Neuronal stem cell (in vitro differentiated cells): ENCODE results near the gene LCOR.

Source experiments
- DNase-seq: peaks from one replicate; pipeline ENCODE4 v3.0.0-alpha.2; 2013; ENCODE audit warnings: low spot score
- H2AFZ ChIP-seq: one replicate; pipeline ENCODE4 v1.6.1; 2013; ENCODE audit warnings: mild to moderate bottlenecking, low read length, inconsistent platforms
- H2AK5ac ChIP-seq: 2 replicates; pipeline ENCODE4 v1.6.1; 2013; ENCODE audit warnings: low read depth, mild to moderate bottlenecking, inconsistent platforms, low read length, moderate library complexity, mixed read lengths
- H2BK120ac ChIP-seq: 2 replicates; pipeline ENCODE4 v1.6.1; 2013; ENCODE audit warnings: low read depth, mild to moderate bottlenecking, inconsistent platforms, low read length, moderate library complexity, mixed read lengths
- H2BK12ac ChIP-seq: one replicate; pipeline ENCODE4 v1.6.1; 2013; ENCODE audit warnings: low read length, inconsistent platforms
- H2BK15ac ChIP-seq: 2 replicates; pipeline ENCODE4 v1.6.1; 2013; ENCODE audit warnings: mild to moderate bottlenecking, low read length, inconsistent platforms, mixed read lengths
- H2BK5ac ChIP-seq: one replicate; pipeline ENCODE4 v1.6.1; 2013; ENCODE audit warnings: inconsistent platforms, mild to moderate bottlenecking, low read length, moderate library complexity
- H3K14ac ChIP-seq: one replicate; pipeline ENCODE4 v1.6.1; 2013; ENCODE audit warnings: low read length, inconsistent platforms
- H3K18ac ChIP-seq: 2 replicates; pipeline ENCODE4 v1.6.1; 2013; ENCODE audit warnings: low read length, inconsistent platforms
- H3K23ac ChIP-seq: 2 replicates; pipeline ENCODE4 v1.6.1; 2013; ENCODE audit warnings: low read depth, mild to moderate bottlenecking, mixed read lengths, low read length, inconsistent platforms; ENCODE audit not compliant: poor library complexity
- H3K27ac ChIP-seq: replicated peaks from 3 replicates; pipeline ENCODE4 v1.5.1; 2013; ENCODE audit warnings: low read length, inconsistent platforms
- H3K27me3 ChIP-seq, 3 experiments: 2 replicates each; pipeline ENCODE4 v1.6.1; 2013; ENCODE audit warnings: low read length in 3 of 3, mild to moderate bottlenecking in 2 of 3, inconsistent platforms in 1 of 3, low read depth in 1 of 3, mixed read lengths in 1 of 3, moderate library complexity in 1 of 3; ENCODE audit not compliant: control insufficient read depth in 3 of 3, insufficient read depth in 3 of 3
- H3K36me3 ChIP-seq, 2 donors: replicated peaks in 1 of 2; 2 replicates each; pipeline ENCODE4 v1.6.1; 2013; ENCODE audit warnings: low read length in 2 of 2; ENCODE audit not compliant: control insufficient read depth in 2 of 2, insufficient read depth in 2 of 2
- H3K4ac ChIP-seq: 2 replicates; pipeline ENCODE4 v1.6.1; 2013; ENCODE audit warnings: inconsistent platforms, mild to moderate bottlenecking, low read length, moderate library complexity
- H3K4me1 ChIP-seq, 2 donors: 1 replicate in 1 of 2; 2 replicates in 1 of 2; pipeline ENCODE4 v1.6.1; 2013; ENCODE audit warnings: low read length in 2 of 2, low read depth in 1 of 2; ENCODE audit not compliant: control insufficient read depth in 2 of 2, insufficient read depth in 1 of 2
- H3K4me2 ChIP-seq: one replicate; pipeline ENCODE4 v1.6.1; 2013; ENCODE audit warnings: mild to moderate bottlenecking, low read length, inconsistent platforms; ENCODE audit not compliant: insufficient read depth, poor library complexity, severe bottlenecking
- H3K4me3 ChIP-seq, 2 donors: 2 replicates each; pipeline ENCODE4 v1.5.1; 2013; ENCODE audit warnings: low read length in 2 of 2, mild to moderate bottlenecking in 2 of 2, inconsistent platforms in 1 of 2, moderate library complexity in 1 of 2
- H3K79me1 ChIP-seq: one replicate; pipeline ENCODE4 v1.6.1; 2013; ENCODE audit warnings: low read depth, mild to moderate bottlenecking, inconsistent platforms, low read length, moderate library complexity
- H3K9ac ChIP-seq: one replicate; pipeline ENCODE4 v1.6.1; 2013; ENCODE audit warnings: mild to moderate bottlenecking, low read depth, low read length, inconsistent platforms; ENCODE audit not compliant: poor library complexity
- H3K9me3 ChIP-seq, 2 donors: replicated peaks in 1 of 2; 2 replicates each; pipeline versions ENCODE3 to v1.6.1; 2013; ENCODE audit warnings: low read length in 2 of 2, mild to moderate bottlenecking in 2 of 2, inconsistent platforms in 1 of 2, low read depth in 1 of 2, mixed read lengths in 1 of 2, moderate library complexity in 1 of 2; ENCODE audit not compliant: control insufficient read depth in 2 of 2, insufficient read depth in 1 of 2
- H4K8ac ChIP-seq: one replicate; pipeline ENCODE4 v1.6.1; 2013; ENCODE audit warnings: low read depth, mild to moderate bottlenecking, inconsistent platforms, low read length, moderate library complexity
- H4K91ac ChIP-seq: one replicate; pipeline ENCODE4 v1.6.1; 2013; ENCODE audit warnings: low read length, low read depth, mild to moderate bottlenecking, inconsistent platforms; ENCODE audit not compliant: poor library complexity
- WGBS, 2 donors: extraction: QIAGEN DNeasy Blood & Tissue Kit; methylation state at CpG; one replicate each; pipeline ENCODE4 v1.1.7; 2013; ENCODE audit warnings: missing lambda C conversion rate in 2 of 2, mixed read lengths in 1 of 2; ENCODE audit not compliant: insufficient read length in 2 of 2, insufficient replicate concordance in 1 of 2; ENCODE audit errors: extremely low coverage in 2 of 2; 5-methylcytosine and 5-hydroxymethylcytosine counted together

LCOR gene

GRCh38 chr10:96889415-96890171 is 57.5 kb downstream of the LCOR start:
- Histone ChIP-seq H3K36me3 (peaks cover 2 to 42% of the 10 kb centered on the region in 2 donors), H3K4ac (no peak overlapping the region), H4K91ac (no peak overlapping the region), H3K4me1 (peaks cover 0 to 3% of the 10 kb centered on the region in 2 donors), H2AFZ (no peak overlapping the region), H3K14ac (no peak overlapping the region), H2AK5ac (no peak overlapping the region), H3K4me2 (no peak overlapping the region), H3K27ac (no peak overlapping the region), H3K4me3 (no peak overlapping the region), H2BK12ac (no peak overlapping the region), H3K9ac (no peak overlapping the region), H3K18ac (no peak overlapping the region), H2BK5ac (no peak overlapping the region), H3K9me3 (peaks cover 3 to 52% of the 10 kb centered on the region in 2 donors), H3K79me1 (peaks cover 2% of the 10 kb centered on the region), H3K23ac (no peak overlapping the region), H3K27me3 (no peaks in the 10 kb centered on the region), H4K8ac (no peak overlapping the region), H2BK15ac (no peak overlapping the region), H2BK120ac (no peak overlapping the region)
- no CpG with 5 or more reads among the region's 12 CpGs for whole genome bisulfite sequencing, 2 donors
- DNase-seq = no peak

GRCh38 chr10:96890172-96890513 is 58.0 kb downstream of the LCOR start:
- H3K4me2 ChIP-seq = no peak overlapping the region
- H4K91ac ChIP-seq = no peak overlapping the region
- H2AK5ac ChIP-seq = no peak overlapping the region
- no peak overlapping the region for H2BK12ac ChIP-seq
- no peak overlapping the region for H3K14ac ChIP-seq
- no CpG with 5 or more reads among the region's 1 CpG for WGBS, 2 donors
- H2BK5ac ChIP-seq = no peak overlapping the region
- no peaks in the 10 kb centered on the region for H3K27me3 ChIP-seq
- DNase-seq = no peak
- H3K4ac ChIP-seq = no peak overlapping the region
- no peak overlapping the region for H2AFZ ChIP-seq
- H3K36me3 ChIP-seq = peaks cover 2 to 39% of the 10 kb centered on the region in 2 donors
- H3K9ac ChIP-seq = no peak overlapping the region
- H3K4me3 ChIP-seq = no peak overlapping the region
- H4K8ac ChIP-seq = no peak overlapping the region
- H3K18ac ChIP-seq = no peak overlapping the region
- H3K23ac ChIP-seq = no peak overlapping the region
- H3K27ac ChIP-seq = no peak overlapping the region
- H3K9me3 ChIP-seq = peaks cover 3 to 52% of the 10 kb centered on the region in 2 donors
- H3K79me1 ChIP-seq = peaks cover 2% of the 10 kb centered on the region
- H2BK15ac ChIP-seq = no peak overlapping the region
- H2BK120ac ChIP-seq = no peak overlapping the region
- peaks cover 0 to 3% of the 10 kb centered on the region in 2 donors for H3K4me1 ChIP-seq

GRCh38 chr10:96890580-96890979 is 58.5 kb downstream of the LCOR start:
- H3K4ac ChIP-seq = no peak overlapping the region
- H2BK5ac ChIP-seq = no peak overlapping the region
- no peak overlapping the region for H4K8ac ChIP-seq
- H3K36me3 ChIP-seq = peaks cover 2 to 35% of the 10 kb centered on the region in 2 donors
- H2BK120ac ChIP-seq = no peak overlapping the region
- no peak overlapping the region for H3K23ac ChIP-seq
- no peak for DNase-seq
- H4K91ac ChIP-seq = no peak overlapping the region
- no peaks in the 10 kb centered on the region for H3K27me3 ChIP-seq
- no peak overlapping the region for H3K9ac ChIP-seq
- no peak overlapping the region for H3K14ac ChIP-seq
- H2AFZ ChIP-seq = no peak overlapping the region
- H3K9me3 ChIP-seq = peaks cover 3 to 52% of the 10 kb centered on the region in 2 donors
- H3K4me2 ChIP-seq = no peak overlapping the region
- peaks cover 0 to 3% of the 10 kb centered on the region in 2 donors for H3K4me1 ChIP-seq
- peaks cover 3% of the 10 kb centered on the region for H3K79me1 ChIP-seq
- H2BK12ac ChIP-seq = no peak overlapping the region
- no peak overlapping the region for H3K27ac ChIP-seq
- no peak overlapping the region for H3K4me3 ChIP-seq
- H2BK15ac ChIP-seq = no peak overlapping the region
- WGBS, 2 donors = no CpG with 5 or more reads among the region's 3 CpGs
- no peak overlapping the region for H2AK5ac ChIP-seq
- no peak overlapping the region for H3K18ac ChIP-seq

DNA sequence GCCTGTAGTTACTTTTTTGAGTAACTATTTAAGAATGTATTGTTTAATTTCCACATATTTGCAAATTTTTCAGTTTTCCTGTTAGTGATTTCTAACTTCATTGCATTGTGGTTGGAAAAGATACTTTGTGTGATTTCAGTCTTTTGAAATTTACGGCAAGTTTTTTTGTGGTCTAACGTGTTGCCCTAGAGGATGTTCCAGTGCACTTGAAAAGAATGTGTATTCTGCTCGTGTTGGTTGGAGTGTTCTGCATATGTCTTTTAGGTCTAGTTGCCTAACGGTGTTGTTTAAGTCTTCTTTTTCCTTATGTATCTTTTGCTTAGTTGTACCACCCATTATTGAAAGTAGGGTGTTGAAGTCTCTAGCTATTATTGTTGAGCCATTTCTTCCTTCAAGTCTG is 59.7 kb downstream of the LCOR start:
- Histone ChIP-seq H3K23ac (no peak overlapping the region), H3K4me3 (no peak overlapping the region), H2BK15ac (no peak overlapping the region), H3K36me3 (peaks cover 2 to 25% of the 10 kb centered on the region in 2 donors), H3K27me3 (no peaks in the 10 kb centered on the region), H2AFZ (no peak overlapping the region), H3K4me2 (no peak overlapping the region), H2BK5ac (no peak overlapping the region), H3K9ac (no peak overlapping the region), H4K91ac (no peak overlapping the region), H3K27ac (no peak overlapping the region), H4K8ac (no peak overlapping the region), H3K18ac (no peak overlapping the region), H3K9me3 (peaks cover 3 to 40% of the 10 kb centered on the region in 2 donors), H2BK120ac (no peak overlapping the region), H2BK12ac (no peak overlapping the region), H3K14ac (no peak overlapping the region), H3K4ac (no peak overlapping the region), H3K79me1 (peaks cover 3% of the 10 kb centered on the region), H2AK5ac (no peak overlapping the region), H3K4me1 (peaks cover 0 to 3% of the 10 kb centered on the region in 2 donors)
- no peak for DNase-seq
- WGBS, 2 donors = no CpG with 5 or more reads among the region's 4 CpGs
